Loucy (cell line): ENCODE data around the gene CLECL1.

Experiments used
- EZH2phosphoT487 ChIP-seq: fragments of 200-600 bp; IDR thresholded peaks from 2 replicates; pipeline ENCODE4 v1.6.1; 2018; ENCODE audit warnings: antibody characterized with exemption, mild to moderate bottlenecking, moderate library complexity, borderline replicate concordance
- TF ChIP-seq, protein P1 (sequence below): fragments of 200-600 bp; sonication (generic); conservative IDR thresholded peaks from 2 replicates; pipeline ENCODE4 v1.5.1; 2014; ENCODE audit warnings: mild to moderate bottlenecking, antibody characterized with exemption, low read length

DNA sequence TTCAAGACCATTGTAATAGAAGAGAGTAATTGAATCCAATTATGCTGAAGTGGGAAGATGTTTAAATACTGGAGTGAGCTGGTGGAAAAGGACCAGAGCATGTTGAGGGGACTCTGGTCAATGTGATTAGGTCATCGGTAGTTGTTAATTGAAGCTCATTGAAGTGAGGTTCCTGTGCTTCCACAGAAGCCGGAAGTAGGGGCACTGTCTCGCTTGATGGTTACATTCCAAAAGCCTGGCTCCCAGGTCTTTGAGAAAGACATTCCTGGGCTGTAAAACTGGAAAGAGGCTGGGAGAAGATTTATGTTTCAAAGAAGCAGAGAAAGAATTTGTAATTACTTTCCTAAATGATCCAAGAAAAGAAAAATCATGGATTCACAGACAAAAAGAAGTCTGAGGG lies 12.3 kb upstream of the CLECL1 start:
- TF ChIP-seq, protein P1, sequence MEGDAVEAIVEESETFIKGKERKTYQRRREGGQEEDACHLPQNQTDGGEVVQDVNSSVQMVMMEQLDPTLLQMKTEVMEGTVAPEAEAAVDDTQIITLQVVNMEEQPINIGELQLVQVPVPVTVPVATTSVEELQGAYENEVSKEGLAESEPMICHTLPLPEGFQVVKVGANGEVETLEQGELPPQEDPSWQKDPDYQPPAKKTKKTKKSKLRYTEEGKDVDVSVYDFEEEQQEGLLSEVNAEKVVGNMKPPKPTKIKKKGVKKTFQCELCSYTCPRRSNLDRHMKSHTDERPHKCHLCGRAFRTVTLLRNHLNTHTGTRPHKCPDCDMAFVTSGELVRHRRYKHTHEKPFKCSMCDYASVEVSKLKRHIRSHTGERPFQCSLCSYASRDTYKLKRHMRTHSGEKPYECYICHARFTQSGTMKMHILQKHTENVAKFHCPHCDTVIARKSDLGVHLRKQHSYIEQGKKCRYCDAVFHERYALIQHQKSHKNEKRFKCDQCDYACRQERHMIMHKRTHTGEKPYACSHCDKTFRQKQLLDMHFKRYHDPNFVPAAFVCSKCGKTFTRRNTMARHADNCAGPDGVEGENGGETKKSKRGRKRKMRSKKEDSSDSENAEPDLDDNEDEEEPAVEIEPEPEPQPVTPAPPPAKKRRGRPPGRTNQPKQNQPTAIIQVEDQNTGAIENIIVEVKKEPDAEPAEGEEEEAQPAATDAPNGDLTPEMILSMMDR: no peak
- no peak for TF ChIP-seq EZH2phosphoT487
